ENCODE data around the gene SPEF1.

SPEF1 gene

DNA sequence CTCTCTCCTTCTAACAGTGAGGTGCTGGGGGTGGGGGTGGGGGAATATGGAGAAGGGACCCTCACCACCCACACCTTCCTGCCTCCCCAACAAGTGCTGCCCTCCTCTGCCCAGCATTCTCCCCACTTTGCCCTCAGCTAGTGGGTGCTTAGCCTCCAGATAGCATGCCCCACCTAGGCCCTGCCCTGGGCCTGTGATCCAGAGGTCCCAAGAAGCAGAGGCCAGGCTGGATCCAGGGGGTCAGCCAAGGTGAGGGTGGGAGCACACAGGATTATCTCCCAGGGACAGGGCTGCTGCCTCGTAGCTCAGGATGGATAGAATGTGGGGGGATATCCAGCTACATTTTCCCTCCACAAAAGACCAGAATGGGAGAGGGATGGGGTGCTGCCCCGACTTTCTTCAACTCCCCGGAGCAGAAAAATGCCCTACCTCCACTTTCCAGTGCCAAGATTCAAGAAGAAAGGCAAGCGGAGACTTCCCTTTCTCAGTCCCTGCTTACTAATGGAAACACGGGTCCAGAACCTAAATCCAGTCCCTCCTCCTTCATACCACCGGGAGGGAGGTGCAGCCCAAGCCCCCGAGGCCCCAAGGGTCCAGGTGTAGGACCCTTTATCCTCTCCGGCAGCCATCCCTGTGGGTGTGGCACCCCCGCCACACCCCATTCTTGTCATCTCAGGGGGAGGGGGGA lies 14.7 kb downstream of the SPEF1 start:
- no peak for DNase-seq (ENCODE audit: low spot score)

DNA sequence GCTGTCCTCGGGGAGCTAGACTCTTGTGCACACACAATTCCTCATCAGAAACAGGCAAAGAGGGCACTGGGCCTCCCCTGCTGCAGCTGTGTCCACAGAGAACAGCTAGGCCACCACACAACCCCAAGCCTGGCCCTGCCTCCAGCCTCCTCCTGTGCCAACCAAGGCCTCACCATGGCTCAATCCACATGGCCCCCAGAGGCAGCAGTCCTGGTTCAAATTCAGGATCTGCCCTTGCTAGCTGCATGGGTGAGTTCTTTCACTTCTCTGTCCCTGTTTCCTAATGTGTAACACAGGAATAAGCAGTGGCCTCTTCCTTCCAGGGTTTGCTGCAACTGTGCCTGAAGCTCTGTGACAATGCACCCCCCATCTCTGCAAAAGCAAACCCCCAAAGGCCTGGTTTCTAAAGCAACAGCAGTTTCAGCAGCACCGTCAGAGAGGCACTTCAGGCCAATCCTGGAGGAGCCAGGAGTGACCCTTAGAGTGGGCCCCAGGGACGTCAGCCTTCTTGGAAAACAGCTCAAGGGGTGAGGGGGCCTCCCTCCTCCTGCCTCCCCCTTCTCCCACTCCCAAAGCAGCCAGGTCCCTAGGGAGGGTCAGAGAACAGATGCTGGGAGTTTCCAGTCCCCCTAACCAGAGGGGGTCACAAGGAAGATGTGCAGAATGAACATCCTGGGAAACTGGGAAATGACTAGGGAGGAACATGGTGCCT lies 15.9 kb downstream of the SPEF1 start:
- DNase-seq (ENCODE audit: low spot score), result no peak

DNA sequence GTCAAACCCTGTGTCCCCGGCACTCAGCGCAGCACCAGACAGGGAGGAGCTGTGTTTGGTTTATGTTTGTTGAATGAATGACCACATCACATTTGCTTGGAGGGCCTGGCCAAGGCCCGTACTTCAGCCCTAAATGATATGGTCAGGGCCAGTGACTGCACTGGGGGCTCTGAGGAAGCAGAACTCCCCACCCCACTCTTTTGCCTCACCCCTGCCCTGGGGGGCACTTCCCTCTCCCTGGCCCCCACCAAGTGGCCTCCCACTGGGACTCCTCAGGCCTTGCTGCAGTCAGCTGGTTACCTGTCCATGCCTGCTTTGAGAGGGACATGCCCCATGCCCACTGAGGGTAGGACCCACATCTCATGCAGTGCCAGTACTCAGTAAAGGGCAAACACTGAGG lies 16.6 kb downstream of the SPEF1 start:
- DNase-seq (ENCODE audit: low spot score), result no peak

GRCh38 chr20:3763671-3764601 lies 17.3 kb downstream of the SPEF1 start:
- no peak for DNase-seq (ENCODE audit: low spot score)

DNA sequence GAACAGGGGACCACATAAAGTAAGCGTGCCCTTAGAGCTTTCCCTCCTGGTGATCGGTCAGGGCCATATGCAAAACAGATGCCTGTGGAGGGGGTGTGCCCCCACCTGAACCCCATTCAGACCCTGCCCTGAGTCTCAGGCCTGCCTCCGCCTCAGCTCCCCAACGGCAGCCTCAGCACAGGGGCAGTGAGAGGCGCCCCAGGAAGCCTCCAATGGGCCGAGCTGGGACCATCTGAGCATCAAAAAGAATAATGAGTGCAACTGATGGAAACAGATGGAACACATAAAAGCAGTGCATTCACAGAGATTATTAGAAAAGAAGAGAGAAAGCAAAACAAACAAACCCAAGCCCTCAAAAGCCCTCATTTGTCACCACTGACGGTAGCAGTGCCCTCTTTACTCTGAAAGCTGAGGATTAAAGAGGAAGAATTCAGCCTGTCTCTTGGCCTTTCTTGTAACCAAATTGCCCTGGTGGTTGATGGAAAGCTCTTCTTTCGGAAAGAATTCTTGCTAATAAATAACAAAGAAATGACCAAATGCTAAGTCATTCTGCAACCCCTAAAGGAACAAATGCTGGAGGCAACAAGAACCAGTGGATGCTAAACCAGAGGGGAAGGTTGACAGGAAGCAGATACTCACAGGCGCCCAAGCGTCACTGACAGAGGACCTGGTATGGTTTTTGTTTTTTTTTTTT lies 20.4 kb downstream of the SPEF1 start:
- no peak for DNase-seq (ENCODE audit: low spot score)

DNA sequence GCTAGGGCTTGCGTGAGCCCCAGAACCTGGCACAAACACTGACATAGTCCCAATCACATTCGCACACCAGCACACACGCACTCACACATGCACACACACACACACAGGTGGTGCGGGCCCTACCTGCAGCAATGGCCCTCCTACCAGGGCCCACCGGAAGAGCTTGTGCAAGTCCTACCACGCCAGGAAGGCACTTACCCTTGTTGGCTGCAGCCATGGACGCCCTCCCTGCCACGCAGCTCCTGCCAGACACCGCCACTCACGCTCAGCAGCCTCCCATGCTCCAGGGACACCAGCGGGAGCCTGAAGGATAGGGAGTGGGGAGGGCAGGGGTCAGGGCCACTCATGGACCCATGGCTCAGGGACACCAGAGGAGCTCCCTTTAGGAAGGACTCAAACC lies 21.4 kb downstream of the SPEF1 start:
- no peak for DNase-seq (ENCODE audit: low spot score)

DNA sequence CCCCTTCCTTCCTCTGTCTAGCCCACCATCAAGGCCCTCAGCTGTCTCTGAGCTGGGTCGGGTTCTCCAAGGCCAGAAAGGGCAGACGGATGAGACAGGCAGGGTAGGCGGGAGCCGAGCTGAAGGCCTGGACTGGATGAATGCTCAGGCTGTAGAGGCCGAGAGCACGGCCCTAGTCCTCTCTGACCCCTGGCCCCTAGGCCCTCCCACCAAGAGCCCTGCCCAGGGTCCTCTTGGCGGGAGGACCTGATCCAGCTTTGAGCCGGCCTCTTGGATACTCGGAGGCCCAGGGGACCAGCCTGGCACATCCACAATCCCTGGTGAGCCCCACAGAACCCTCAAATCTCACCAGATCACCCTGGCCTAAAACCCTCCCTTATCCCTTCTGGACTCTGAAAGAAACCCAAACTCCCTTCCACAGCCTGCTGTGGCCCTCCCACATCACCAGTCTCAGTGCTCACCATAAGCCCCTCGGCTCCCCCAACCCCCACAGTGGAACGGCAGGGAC lies 21.9 kb downstream of the SPEF1 start:
- DNase-seq (ENCODE audit: low spot score), result no peak

DNA sequence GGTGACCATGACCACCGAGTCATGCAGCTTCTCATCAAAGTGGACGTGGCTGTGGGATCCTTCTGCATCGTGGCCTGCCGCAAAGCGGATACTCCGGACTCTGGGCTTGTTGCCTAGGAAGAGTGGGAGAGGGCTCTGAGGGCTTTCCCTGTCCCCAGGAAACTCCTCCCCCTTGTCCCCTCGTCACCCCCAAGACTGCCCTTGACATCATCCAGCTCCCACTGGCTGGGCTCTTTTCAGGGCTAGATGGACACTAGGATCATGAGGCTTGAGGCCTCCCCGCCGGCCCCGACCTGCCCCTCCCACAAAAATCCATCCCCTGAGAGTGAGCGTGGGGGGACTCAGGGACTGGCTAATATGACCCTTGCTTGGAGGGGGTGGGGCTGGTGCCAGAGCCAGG lies 22.7 kb downstream of the SPEF1 start:
- no peak for DNase-seq (ENCODE audit: low spot score)

DNA sequence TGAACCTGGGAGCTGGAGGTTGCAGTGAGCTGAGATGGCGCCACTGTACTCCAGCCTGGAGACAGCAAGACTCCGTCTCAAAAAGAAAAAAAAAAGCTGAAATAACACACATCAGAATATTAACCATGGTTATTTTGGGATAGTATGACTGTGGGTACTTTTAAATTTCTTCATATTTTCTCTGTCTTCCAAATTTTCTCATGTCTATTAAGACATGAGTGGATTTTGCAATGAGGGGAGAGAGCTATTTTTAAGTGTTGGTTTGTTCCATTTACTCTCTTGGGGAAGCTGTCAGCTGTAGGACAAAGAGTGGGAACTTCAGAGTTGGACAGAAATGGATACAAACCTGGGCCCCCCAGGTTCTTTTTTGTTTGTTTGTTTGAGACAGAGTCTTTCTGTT lies 24.0 kb downstream of the SPEF1 start:
- DNase-seq (ENCODE audit: low spot score), result no peak

DNA sequence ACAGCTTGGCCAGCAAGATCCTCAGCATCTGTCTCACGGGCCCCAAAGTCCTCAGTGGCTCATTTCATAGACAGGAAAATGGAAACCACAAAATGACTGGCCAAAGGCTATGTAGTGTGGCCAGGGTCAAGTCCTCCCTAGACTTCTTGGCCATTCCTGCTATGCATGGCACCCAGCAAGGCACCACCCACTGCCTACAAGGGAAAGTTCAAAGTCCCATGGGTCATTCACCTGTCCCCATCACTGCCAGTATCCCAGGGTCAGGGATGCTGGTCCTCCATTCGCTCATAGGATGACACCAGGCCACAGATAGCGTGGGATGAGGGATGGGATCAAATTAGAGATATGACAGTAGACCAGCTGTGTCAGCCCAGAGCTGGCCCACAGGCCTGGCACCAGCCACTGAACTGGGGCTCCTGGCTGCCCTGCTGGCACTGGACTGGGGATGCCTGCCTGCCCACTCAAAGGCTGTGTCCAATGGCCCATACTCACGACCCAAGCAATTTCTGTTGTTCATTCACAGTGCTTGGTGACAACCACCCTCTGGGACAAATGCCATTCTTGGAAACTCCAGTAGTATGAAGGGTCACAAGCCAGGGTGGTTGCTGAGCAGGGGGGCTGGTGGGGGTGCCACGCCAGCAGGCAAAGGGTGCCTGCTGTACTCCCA lies 25.3 kb downstream of the SPEF1 start:
- no peak for DNase-seq (ENCODE audit: low spot score)

DNA sequence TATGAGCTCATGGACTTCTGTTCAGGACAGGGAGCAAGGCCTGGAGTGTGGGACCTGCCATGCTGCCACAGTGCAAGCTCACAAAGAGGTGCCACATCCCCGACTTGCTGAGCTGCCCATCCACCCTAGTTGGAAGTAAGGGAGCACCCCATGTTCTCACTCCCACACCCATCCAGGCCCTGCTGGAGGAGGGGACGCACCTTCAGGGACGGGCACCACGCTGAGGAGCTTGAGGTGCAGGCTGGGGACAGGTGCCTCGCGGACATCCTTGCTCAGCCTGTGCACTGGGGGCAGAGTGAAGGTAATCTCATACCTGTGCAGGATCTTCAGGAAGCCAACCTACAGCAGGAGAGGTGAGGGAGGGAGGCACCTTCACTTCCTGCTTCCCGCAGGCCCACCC lies 26.0 kb downstream of the SPEF1 start:
- DNase-seq (ENCODE audit: low spot score), result no peak

DNA sequence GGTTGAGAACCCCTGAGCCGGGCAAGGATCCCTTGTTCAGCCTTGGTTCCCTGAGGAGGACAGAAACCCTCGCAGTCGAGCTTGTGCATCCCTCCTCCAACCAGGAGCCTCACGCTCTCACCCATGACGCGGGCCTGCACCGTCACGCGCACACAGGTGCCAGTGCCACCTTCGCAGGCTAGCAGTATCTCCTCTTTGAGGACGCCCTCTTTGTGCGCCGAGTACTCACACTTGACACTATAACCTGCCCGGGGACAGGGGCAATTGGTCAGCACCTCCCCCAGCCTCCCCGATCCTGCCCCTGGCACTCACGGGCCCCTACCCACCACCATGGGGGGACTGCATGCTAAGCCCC lies 27.0 kb downstream of the SPEF1 start:
- no peak for DNase-seq (ENCODE audit: low spot score)

- DNase-seq (ENCODE audit: low spot score), result no peak
These were observed 27.6 kb downstream of the SPEF1 start for GRCh38 chr20:3753501-3754275.

DNA sequence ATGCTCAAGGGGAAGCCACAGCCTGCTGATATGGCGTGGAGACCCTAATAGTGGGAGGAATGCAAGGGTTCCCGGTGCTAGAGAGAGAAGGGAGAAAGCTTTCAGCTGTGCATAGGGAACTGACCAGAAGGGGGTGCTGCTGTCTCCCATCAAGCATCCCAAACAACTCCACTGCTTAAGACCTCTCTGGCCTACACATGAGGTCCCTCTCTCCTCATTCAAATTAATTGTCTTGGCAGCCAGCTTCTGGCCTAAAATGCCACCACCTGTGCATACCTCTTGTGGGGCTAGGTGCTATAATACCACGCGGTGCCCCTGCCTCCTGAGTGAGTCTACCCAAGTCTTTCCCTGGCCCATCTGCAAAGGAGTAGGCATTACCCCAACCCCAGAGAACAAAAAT lies 28.1 kb downstream of the SPEF1 start:
- peak; percentile 65 for DNase-seq (ENCODE audit: low spot score)

GRCh38 chr20:3752386-3752759 lies 28.9 kb downstream of the SPEF1 start:
- no peak for DNase-seq (ENCODE audit: low spot score)

DNA sequence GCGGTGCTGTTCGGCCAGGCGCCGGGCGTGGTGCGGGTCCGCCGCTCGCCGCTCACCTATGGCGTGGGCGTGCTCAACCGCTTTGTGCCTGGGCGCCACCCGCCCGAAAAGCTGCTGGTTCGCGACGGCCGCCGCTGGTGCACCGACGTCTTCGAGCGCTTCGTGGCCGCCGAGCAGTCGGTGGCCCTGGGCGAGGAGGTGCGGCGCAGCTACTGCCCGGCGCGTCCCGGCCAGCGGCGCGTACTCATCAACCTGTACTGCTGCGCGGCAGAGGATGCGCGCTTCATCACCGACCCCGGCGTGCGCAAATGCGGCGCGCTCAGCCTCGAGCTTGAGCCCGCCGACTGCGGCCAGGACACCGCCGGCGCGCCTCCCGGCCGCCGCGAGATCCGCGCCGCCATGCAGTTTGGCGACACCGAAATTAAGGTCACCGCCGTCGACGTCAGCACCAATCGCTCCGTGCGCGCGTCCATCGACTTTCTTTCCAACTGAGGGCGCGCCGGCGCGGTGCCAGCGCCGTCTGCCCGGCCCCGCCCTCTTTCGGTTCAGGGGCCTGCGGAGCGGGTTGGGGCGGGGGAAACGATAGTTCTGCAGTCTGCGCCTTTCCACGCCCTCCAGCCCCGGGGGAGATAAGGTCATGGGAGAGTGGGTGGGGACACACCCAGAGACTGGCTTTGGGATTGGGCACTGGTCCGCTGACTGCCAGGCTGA lies 29.4 kb downstream of the SPEF1 start:
- DNase-seq (ENCODE audit: low spot score), result peak; percentile 44

GRCh38 chr20:3751305-3751674 lies 30.0 kb downstream of the SPEF1 start:
- no peak for DNase-seq (ENCODE audit: low spot score)

DNA sequence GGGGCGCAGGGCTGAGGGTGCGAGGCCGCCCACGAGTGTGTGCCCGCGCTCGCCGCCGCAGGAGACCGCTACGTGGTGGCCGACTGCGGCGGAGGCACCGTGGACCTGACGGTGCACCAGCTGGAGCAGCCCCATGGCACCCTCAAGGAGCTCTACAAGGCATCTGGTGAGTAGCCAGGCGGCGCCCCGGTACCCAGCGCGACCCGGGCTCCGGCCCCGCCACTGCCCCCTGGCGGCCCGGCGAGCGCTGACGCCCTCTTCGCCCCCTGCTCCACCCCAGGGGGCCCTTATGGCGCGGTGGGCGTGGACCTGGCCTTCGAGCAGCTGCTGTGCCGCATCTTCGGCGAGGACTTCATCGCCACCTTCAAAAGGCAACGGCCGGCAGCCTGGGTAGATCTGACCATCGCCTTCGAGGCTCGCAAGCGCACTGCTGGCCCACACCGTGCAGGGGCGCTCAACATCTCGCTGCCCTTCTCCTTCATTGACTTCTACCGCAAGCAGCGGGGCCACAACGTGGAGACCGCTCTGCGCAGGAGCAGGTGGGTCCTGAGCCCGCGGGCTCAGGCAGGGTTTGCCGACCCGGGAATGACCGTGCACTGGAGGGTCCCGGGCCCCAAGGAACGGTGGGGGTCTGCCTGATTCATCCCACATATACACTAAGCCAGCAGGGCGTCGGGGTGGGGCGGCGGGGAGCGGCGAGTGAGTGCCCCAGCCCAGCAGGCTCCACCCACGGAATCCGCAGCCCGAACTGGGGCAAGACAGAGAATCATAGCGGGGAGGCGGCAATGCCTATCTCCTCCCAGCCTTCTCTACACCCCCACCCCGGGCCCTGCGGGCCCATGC lies 31.3 kb downstream of the SPEF1 start:
- DNase-seq (ENCODE audit: low spot score), result no peak

GRCh38 chr20:3749087-3749688 lies 32.1 kb downstream of the SPEF1 start:
- no peak for DNase-seq (ENCODE audit: low spot score)
